ENCODE measurements around the gene TBCCD1. TPM values are rescaled to one million over a fixed set of nuclear protein-coding genes. Genes with fewer than 3 reads are reported as not detected.

The TBCCD1 gene
- total RNA-seq, 1 donor from 2014 or later, result 8.7 TPM

DNA sequence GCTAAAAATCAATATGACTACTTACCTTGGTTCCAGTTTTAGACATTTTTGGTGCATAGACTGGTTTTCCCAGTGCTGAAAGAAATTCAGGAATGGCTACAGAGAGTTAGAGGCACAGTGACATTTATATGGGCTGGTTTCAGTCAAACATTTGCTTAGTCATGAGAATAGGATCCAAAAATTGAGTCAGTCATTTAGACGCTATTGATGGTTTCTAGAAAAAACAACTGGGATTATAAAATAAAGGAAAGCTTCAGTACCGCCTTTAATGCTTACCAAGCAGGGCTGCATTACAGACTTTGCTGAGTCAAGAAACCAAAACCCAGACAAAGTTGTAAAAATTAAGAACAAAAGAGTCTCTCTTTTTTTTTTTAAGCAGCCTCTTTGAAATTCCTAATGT is 22.9 kb downstream of the TBCCD1 start, which contains the start of gene CRYGS:
CRYGS (minus strand) TSS at position 100 of the 400 bp plus-strand sequence; CDS start at position 46, 54 bp downstream.
- TF ChIP-seq, protein P1, sequence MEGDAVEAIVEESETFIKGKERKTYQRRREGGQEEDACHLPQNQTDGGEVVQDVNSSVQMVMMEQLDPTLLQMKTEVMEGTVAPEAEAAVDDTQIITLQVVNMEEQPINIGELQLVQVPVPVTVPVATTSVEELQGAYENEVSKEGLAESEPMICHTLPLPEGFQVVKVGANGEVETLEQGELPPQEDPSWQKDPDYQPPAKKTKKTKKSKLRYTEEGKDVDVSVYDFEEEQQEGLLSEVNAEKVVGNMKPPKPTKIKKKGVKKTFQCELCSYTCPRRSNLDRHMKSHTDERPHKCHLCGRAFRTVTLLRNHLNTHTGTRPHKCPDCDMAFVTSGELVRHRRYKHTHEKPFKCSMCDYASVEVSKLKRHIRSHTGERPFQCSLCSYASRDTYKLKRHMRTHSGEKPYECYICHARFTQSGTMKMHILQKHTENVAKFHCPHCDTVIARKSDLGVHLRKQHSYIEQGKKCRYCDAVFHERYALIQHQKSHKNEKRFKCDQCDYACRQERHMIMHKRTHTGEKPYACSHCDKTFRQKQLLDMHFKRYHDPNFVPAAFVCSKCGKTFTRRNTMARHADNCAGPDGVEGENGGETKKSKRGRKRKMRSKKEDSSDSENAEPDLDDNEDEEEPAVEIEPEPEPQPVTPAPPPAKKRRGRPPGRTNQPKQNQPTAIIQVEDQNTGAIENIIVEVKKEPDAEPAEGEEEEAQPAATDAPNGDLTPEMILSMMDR (IDR thresholded peaks at IDR 0.05; ENCODE audit: insufficient read depth, low read depth, low read length), result no peak
- TF ChIP-seq EZH2 (IDR thresholded peaks at IDR 0.05; ENCODE audit: insufficient read depth, low read length), result no peak
- Histone ChIP-seq H4K20me1 (ENCODE audit: insufficient read depth, low read length) (no peaks in the 10 kb centered on the region), H3K27ac (ENCODE audit: low read depth, low read length) (no peak within 1 kb of the TSS), H3K4me3 (ENCODE audit: insufficient read depth, low read depth, low read length) (no peak within 1 kb of the TSS), H2AFZ (ENCODE audit: low read depth, low read length) (no peak within 1 kb of the TSS), H3K27me3 (ENCODE audit: insufficient read depth, low read length) (no peaks in the 10 kb centered on the region), H3K79me2 (ENCODE audit: insufficient read depth, low read length) (no peaks in the 10 kb centered on the region), H3K9ac (ENCODE audit: low read length) (no peak within 1 kb of the TSS), H3K4me1 (ENCODE audit: insufficient read depth, low read length) (peaks cover 5% of the 10 kb centered on the region), H3K4me2 (ENCODE audit: low read length) (no peak within 1 kb of the TSS), H3K9me3 (ENCODE audit: insufficient read depth, low read depth, low read length) (no peaks in the 10 kb centered on the region), H3K36me3 (ENCODE audit: insufficient read depth, low read length) (peaks cover 2% of the 10 kb centered on the region)
- H3K27me3 Mint-ChIP-seq (ENCODE audit: low read depth, unreplicated experiment), result no peaks in the 10 kb centered on the region
- H3K36me3 Mint-ChIP-seq (ENCODE audit: low read depth, unreplicated experiment), result peaks cover 2% of the 10 kb centered on the region
- no peak within 1 kb of the TSS for H3K27ac Mint-ChIP-seq (ENCODE audit: unreplicated experiment)
- FAIRE-seq (no peak), DNase-seq (ENCODE audit: low read depth) (no peak)
- H3K9me3 Mint-ChIP-seq (ENCODE audit: unreplicated experiment), result no peaks in the 10 kb centered on the region
- H3K4me3 Mint-ChIP-seq (ENCODE audit: unreplicated experiment), result no peak within 1 kb of the TSS
- peaks cover 12% of the 10 kb centered on the region for H3K4me1 Mint-ChIP-seq (ENCODE audit: low read depth, unreplicated experiment)

DNA sequence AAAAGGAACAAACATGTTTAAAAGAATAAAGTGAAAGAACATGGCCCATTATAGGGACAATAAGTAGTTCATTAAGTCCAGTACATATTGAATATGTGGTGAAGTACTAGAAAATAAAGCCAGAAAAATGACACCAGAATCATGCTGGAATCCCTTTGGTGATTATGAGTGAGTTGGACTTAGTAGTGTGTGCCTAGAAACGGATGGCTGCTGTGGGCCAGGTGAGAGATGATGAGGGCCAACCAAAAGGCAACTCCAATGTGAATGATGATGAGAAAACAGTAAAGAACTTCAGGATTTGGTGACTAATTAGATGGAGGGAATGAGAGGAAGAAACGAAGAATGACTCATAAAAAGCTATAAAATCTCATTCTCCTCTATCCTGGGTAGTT is 26.3 kb downstream of the TBCCD1 start:
- Histone ChIP-seq H2AFZ (ENCODE audit: low read depth, low read length) (no peak overlapping the region), H4K20me1 (ENCODE audit: insufficient read depth, low read length) (no peaks in the 10 kb centered on the region), H3K9ac (ENCODE audit: low read length) (no peak overlapping the region), H3K4me3 (ENCODE audit: insufficient read depth, low read depth, low read length) (no peak overlapping the region), H3K79me2 (ENCODE audit: insufficient read depth, low read length) (no peaks in the 10 kb centered on the region), H3K27ac (ENCODE audit: low read depth, low read length) (peak overlapping the region; percentile 32), H3K36me3 (ENCODE audit: insufficient read depth, low read length) (no peaks in the 10 kb centered on the region), H3K4me1 (ENCODE audit: insufficient read depth, low read length) (peaks cover 12% of the 10 kb centered on the region), H3K27me3 (ENCODE audit: insufficient read depth, low read length) (no peaks in the 10 kb centered on the region), H3K4me2 (ENCODE audit: low read length) (peak overlapping the region; percentile 20), H3K9me3 (ENCODE audit: insufficient read depth, low read depth, low read length) (no peaks in the 10 kb centered on the region)
- peaks cover 7% of the 10 kb centered on the region for H3K36me3 Mint-ChIP-seq (ENCODE audit: low read depth, unreplicated experiment)
- peak; percentile 25 for DNase-seq (ENCODE audit: low read depth)
- FAIRE-seq, result no peak
- H3K9me3 Mint-ChIP-seq (ENCODE audit: unreplicated experiment), result no peaks in the 10 kb centered on the region
- H3K4me3 Mint-ChIP-seq (ENCODE audit: unreplicated experiment), result no peak overlapping the region
- peaks cover 3% of the 10 kb centered on the region for H3K27me3 Mint-ChIP-seq (ENCODE audit: low read depth, unreplicated experiment)
- no peak for TF ChIP-seq EZH2 (IDR thresholded peaks at IDR 0.05; ENCODE audit: insufficient read depth, low read length)
- TF ChIP-seq, protein P1 (IDR thresholded peaks at IDR 0.05; ENCODE audit: insufficient read depth, low read depth, low read length), result no peak
- H3K4me1 Mint-ChIP-seq (ENCODE audit: low read depth, unreplicated experiment), result peaks cover 17% of the 10 kb centered on the region
- H3K27ac Mint-ChIP-seq (ENCODE audit: unreplicated experiment), result no peak overlapping the region

DNA sequence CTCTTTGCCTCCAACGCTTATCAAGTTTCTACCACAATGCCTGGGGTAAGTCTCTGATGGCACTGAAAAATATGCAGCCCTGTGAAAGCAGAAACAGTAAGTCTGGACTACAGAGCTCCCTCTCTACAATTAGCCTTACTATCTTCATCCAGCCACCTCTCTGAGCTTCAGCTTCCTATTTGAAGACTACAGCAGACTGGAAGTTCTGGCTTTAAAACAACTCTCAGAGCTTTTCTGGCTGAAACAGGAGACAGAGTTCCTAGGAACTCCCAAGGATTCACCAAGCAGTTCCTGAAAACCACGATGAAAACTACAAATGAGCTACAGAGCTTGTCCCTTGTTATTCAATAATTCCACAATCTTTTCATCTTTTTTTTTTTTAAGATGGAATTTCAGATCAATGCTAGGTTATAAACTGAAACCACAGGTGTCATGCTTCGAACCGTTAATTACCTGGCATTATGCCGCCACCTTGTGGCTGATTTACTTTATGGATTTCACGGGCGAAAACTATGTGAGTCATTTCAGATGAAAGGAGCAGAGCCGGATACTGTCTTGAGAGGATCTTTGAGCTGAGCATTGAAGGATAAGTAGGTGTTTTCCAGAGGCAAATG is 26.8 kb downstream of the TBCCD1 start:
- FAIRE-seq, result no peak
- no peaks in the 10 kb centered on the region for H3K9me3 Mint-ChIP-seq (ENCODE audit: unreplicated experiment)
- H3K9ac ChIP-seq (ENCODE audit: low read length), result no peak overlapping the region

More for the DNA sequence above, 26.8 kb downstream of the TBCCD1 start:
- peak overlapping the region; percentile 20 for H3K4me2 ChIP-seq (ENCODE audit: low read length)
- TF ChIP-seq, protein P1 (IDR thresholded peaks at IDR 0.05; ENCODE audit: insufficient read depth, low read depth, low read length), result peak; percentile 84
- TF ChIP-seq EZH2 (IDR thresholded peaks at IDR 0.05; ENCODE audit: insufficient read depth, low read length), result no peak
- Mint-ChIP-seq H3K27ac (ENCODE audit: unreplicated experiment) (no peak overlapping the region), H3K4me3 (ENCODE audit: unreplicated experiment) (no peak overlapping the region), H3K4me1 (ENCODE audit: low read depth, unreplicated experiment) (peaks cover 17% of the 10 kb centered on the region), H3K27me3 (ENCODE audit: low read depth, unreplicated experiment) (peaks cover 3% of the 10 kb centered on the region), H3K36me3 (ENCODE audit: low read depth, unreplicated experiment) (peaks cover 7% of the 10 kb centered on the region)
- no peaks in the 10 kb centered on the region for H3K27me3 ChIP-seq (ENCODE audit: insufficient read depth, low read length)
- H3K27ac ChIP-seq (ENCODE audit: low read depth, low read length), result peak overlapping the region; percentile 32
- DNase-seq (ENCODE audit: low read depth), result peak; percentile 54
- no peak overlapping the region for H3K4me3 ChIP-seq (ENCODE audit: insufficient read depth, low read depth, low read length)
- no peaks in the 10 kb centered on the region for H3K79me2 ChIP-seq (ENCODE audit: insufficient read depth, low read length)
- no peaks in the 10 kb centered on the region for H3K9me3 ChIP-seq (ENCODE audit: insufficient read depth, low read depth, low read length)
- H2AFZ ChIP-seq (ENCODE audit: low read depth, low read length), result no peak overlapping the region
- H3K4me1 ChIP-seq (ENCODE audit: insufficient read depth, low read length), result peaks cover 12% of the 10 kb centered on the region
- H4K20me1 ChIP-seq (ENCODE audit: insufficient read depth, low read length), result no peaks in the 10 kb centered on the region
- no peaks in the 10 kb centered on the region for H3K36me3 ChIP-seq (ENCODE audit: insufficient read depth, low read length)
